Measurements from ENCODE around the gene MAP4K3.

Gene MAP4K3

GRCh38 chr2:39228413-39229209 is 208.5 kb downstream of the MAP4K3 start:
- no peak for DNase-seq

DNA sequence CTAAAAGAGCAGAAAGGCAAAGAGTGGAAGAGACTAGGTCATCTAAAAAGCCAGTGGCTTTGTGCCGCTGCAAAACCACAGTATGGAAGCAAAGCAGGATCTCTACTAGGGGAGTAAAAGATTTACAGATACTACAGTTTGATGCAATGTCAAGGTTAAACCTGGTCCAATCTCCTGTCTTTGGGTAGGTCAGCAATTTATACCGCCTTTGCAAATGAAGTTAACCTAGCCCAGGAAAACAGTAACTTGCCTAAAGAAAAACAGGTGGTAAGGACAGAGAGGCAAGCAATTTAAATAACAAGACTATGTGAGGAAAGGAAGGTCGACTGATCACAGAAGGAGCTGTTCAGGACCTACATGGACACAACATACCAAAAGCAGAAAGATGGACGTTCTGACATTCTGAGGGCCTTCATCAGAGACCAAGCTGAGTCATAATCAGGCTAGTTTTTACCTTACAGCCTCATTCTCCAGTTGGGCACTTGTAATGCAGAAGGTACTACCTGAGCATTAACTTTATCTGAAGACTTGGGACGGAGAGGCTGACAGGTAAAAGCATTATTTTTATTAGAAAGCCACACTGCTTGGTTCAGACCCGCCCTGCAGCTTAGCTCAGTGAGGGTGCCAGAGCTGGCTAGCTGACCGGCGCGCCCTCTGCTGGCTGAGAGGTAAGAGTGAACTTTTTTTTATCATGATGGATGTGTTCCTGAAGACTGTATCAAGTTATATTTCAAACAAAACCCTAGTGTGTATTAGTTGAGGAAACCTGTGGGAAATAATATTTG is 209.3 kb downstream of the MAP4K3 start:
- no peak for DNase-seq

- DNase-seq = no peak
These were observed 211.5 kb downstream of the MAP4K3 start for GRCh38 chr2:39225567-39225966.

DNA sequence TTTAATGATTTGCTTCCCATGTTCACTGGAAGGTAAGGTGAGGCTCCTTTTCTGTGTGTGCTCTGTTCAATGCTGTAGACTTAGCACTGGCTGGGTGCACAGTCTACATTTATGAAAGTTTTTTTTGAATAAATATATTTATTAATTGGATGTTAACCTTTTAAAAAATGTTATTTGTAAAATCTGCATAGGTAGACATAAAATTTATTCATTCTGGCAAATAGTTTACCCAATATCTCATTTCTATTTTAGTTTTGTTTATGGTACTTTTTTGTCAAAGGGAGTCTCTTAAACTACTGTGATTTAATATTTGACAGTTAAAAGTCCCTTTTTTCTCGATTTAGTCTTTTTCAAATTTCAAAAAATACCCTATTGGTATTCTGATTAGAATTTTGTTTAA is 213.2 kb downstream of the MAP4K3 start:
- no peak for DNase-seq

GRCh38 chr2:39221459-39221858 is 215.6 kb downstream of the MAP4K3 start:
- no peak for DNase-seq

DNA sequence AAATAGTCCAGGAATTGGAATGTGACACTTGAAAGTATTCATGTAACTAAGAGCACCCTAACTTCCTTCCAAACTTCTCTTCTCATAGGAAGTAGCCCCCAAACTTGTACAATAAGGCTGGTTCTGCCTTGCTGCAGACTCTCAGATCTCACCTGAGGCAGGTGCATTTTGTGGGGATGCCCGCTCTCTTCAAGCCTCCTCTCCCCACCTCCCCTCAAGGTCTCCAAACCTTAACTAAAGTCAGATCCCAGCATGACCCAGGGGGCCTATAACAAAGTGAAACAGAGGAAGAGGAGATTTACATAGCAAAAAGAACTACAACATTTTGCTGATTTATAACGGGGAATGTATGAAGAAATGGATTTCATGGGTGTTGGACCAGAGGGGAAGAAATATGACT is 216.9 kb downstream of the MAP4K3 start:
- DNase-seq = no peak

GRCh38 chr2:39218391-39218790 is 218.7 kb downstream of the MAP4K3 start:
- no peak for DNase-seq

DNA sequence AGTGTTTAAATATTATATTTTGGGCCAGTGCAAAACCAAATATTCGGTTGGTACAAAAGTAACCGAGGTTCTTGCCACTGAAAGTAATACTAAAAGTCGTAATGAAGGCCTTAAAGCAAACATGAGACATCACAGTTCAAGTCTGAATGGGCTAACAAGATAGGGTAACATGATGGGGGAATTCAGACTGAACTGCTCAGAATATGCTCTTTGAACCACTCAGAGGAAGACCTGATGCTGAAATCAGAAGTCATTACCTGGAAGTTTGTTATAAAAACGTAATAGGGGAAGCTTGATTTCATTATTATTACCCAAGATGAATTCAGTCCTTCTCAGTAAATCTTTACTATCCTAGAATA is 219.9 kb downstream of the MAP4K3 start:
- DNase-seq = no peak

- DNase-seq = no peak
These were observed 220.5 kb downstream of the MAP4K3 start for GRCh38 chr2:39216346-39217191.

- DNase-seq = no peak
These were observed 221.5 kb downstream of the MAP4K3 start for GRCh38 chr2:39215545-39215944.

DNA sequence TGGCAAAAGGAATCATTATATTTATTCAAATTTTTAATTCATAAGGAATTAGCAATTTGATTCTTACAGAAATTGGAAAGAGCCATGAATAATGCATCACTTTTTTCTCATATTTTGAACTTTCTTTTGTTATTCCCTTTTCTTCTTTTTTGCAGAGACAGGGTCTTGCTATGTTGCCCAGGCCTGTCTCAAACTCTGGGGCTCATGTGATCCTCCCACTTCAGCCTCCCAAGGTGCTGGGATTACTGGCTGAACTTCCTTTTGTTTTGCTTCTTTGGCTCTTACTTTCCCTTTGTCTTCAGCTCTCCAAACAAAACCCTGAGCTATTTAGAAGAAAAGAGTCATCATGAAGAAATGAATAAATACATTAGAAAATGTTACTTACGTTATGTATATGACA is 224.1 kb downstream of the MAP4K3 start:
- DNase-seq = no peak

DNA sequence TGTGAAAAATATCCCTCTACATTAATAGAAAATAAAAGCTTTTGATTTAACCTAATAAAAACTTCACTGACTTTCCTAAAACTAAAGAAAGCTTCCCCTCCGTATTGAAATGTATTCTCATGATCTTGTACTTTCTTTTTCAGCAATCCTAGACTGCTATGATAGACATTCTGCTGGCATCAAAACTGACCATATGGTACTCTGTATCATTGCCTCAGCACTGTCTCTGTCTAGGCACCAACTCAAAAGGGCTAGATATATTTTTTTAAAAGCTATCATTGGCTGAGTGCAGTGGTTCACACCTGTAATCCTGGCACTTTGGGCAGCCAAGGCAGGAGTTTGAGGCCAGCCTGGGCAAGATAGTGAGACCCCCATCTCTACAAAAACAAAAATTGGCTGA is 226.2 kb downstream of the MAP4K3 start:
- DNase-seq = no peak

- no peak for DNase-seq
These were observed 233.7 kb downstream of the MAP4K3 start for GRCh38 chr2:39203382-39203781.

DNA sequence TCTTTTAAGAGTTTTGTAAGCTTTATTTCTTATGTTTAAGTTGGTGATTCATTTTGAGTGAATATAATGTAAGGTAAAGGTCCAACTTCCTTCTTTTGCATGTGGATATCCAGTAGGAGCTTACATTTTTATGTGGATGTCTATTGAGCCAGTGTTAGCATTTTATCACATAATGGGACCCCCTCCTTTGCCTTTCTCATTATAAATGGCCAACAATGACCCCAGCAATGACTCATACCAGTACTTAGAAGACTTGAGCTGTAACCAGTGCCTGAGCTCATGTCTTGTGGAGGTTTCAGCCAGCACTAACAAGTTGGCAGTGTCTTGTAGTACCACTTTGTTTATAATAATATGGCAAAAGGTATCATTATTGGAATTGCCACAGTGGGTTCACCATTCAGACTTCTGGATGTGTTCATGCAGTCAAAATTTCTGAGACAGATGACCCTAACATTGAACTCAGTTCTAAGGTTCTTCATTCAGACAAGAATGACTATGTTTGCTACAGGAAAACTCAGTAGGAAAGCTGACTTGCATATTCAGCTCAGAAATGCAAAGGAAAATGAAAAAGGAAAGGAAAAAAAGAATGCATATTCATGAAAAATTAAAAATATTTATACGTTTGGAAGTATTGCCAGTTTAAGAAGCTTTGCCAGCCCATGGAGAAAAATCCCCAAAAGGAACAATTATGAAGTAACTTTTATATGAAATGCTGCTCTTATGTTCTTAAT is 234.3 kb downstream of the MAP4K3 start:
- DNase-seq = no peak

All from GOT3 (cell line).